ENCODE results near the gene SAMMSON.

SAMMSON gene

DNA sequence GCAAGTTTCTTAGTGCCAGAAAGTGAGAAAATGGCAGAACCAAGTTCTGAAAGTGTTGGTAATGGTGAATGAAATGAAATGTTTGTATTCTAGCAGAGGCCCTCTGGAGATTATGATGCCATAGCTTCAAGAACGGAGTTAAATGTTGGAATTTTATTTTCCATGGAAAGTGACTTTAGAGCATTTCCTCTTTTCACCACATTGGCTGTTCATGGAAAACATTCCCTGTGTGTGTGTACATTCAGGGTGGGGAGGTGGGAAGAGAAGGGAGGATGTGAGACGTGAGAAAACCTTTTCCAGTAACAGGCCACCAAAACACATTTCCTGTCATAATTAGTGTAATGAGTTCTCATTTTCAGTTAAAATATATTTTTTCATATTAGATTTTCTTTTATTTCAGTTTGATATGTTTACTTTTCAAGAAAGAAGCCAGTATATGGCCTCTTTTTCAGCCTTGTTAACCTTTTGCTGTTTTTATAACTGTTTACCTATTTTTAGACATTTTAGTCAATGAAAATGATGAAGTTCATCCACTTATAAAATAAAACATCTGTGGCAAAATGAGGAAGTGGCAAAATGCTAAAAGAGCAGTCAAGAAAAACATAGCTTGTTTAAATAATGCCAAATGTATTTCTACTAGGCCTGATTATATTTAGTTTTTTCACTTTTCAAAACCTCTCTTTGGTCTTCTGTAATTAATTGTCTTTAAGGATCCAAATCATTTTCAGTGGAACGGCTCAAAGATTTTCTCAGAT, 21.6 kb downstream of the SAMMSON start:
- no peak for DNase-seq

DNA sequence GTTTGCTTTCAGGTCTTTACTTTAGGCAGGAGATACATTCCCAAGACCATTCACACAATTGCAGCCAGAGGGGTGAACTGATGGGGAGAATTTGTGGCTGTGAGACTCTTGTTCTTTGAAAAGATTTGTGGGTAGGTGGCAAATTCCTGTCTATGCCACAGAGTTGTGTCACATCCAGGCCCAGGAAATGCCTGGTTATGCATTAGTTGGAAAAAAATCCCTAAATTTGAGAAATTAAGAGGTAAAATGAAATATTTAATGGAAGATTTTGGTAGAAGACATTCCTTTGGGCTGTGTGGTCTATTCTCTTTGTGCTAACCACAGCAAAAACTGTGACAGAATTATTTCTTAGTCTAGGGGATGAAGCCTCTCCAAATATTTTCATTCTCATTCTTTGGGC, 28.8 kb downstream of the SAMMSON start:
- no peak for DNase-seq

DNA sequence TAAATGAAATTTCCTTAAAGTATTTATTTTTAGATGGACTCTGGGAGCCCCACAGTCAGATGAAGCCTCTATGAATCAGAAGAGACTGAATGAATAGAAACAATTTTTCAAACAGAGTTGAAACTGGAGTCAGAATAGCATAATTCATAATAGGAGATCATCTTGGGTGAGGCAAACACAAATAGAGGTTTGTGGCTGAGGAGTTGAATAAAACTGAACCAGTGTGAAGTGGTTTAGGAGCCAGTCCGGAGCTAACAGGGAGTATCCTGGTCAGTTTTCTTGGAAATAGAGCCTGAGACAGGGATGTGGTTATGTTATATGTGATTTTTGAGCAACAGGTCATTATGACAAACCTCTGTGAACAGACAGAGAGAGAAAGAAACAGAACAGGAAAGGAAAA, 39.2 kb downstream of the SAMMSON start:
- DNase-seq: no peak

DNA sequence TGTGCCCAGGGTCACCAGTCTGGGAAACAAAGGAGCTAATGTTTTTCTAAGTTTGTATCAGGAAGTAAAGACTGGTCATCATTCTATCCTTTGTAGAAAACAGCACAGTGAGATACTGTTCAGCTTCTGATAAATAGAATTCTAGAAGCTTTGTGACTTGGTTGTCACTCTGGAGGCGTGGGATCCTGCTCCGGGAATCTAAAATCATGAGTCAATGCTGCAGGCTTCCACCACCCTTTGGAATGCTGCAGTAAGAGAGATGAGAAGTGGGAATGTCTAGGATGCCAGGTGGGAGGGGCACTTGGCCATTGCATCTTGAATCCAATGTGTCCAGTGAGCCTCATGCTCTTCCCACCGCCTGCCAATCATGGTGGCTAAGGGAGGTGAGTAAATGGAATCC, 40.9 kb downstream of the SAMMSON start:
- no peak for DNase-seq

DNA sequence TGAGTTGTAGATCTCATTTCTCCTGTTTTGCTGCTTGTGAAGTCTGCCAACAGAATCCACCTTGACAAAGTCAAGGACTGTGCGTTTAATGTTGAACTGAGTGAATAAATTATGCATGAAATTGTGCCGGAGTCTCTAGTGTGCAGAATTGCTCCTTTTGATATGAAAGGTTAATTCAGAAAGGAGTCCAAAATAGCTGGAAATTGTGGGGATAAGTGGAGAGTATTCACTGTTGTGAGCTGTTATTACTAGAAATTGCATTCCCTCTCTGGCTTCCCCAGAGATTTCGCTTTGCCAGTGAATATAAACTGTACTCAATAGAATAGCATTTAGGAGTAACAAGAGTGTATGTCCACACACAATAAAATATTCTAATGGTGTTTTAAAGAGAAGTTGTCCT, 43.1 kb downstream of the SAMMSON start:
- no peak for DNase-seq

DNA sequence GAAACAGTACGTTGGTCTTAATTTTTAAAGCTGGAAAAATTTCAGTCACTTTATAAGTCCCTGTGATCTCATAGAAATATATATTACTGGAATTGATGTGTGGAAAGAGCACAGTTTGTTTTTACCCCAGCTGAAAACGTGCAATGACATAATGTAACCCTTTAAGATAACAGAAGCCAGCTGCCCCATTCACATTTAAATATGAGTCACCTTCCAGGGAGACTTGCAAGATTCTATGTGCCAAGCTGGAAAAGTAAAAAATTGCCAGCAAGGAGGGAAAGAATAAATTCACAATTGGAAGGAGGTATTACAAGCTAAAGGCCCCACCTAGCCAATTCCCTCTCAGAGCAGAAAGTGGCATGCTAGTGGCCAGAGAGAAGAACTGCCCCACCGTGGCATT, 50.2 kb downstream of the SAMMSON start:
- no peak for DNase-seq

DNA sequence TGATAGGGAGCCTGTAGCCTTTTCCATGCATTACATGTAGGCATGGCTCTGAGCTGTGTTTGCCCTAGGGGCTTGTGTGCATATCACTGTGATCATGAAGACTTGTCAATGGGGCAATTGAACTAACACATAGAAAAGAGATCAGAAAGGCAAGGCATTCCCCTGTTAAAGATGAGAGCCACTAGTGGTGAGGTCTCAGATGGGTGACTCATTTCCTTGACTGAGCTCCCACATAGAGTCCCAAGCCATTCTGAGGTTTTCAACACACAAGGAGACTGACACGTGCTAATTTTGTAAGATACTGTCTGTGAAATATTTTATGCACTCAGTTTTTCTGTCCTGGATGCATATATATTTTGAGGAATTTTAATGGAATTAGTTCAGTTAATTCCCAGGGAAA, 53.8 kb downstream of the SAMMSON start:
- no peak for DNase-seq

DNA sequence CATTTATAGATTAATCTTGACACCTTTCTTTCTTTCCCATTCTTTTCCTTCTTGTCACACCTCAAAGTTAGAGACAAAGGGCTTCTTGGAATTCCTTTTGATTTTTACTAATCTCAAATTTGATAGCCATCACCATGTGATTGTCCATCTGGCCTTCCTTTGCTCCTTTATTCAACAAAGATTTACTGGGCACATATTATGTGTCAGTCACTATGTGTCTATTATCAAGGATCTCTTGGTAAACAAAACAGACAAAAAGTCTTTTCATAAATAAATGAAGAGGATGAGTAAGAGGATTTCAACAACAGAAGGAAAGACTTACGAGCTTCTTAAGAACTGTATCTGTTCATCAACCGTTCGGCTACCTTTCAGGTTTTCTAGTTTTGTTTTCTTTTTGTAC, 56.5 kb downstream of the SAMMSON start:
- no peak for DNase-seq

DNA sequence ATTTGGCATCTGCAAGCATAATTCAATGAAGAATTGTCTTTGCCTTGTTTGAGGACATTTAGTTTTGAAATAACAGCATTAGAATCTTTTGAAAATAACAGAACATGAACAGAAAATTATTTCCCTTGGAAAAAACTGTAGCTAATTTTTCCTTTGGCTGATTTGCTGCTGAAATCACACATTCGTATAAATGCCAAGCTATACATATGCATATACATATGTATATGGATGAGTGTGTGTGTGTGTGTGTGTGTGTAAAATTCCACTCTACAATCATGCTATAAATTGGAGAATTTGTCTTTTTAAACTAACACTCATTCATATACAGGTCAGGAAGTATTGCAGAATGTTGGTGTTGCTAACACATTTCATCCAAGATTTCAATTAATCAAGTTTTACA, 57.9 kb downstream of the SAMMSON start:
- no peak for DNase-seq

DNA sequence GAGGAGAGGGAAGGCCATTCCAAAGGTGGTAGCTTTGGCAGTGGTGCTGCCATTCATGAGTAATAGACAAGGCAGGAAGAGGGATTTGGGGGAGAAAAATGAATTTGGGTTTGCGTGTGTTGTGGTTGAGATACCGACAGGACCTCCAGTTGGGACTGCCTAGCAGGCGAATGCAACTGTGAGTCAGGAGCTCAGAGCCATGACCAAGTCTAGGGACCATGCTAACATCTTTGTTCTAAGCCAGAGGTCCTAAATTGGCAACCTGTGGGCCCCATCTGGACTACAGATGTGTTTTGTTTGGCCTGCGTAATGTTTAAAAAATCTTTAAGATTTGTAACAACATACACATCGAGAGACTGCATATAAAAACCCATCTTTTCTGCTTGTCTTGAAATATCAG, 61.6 kb downstream of the SAMMSON start:
- no peak for DNase-seq

DNA sequence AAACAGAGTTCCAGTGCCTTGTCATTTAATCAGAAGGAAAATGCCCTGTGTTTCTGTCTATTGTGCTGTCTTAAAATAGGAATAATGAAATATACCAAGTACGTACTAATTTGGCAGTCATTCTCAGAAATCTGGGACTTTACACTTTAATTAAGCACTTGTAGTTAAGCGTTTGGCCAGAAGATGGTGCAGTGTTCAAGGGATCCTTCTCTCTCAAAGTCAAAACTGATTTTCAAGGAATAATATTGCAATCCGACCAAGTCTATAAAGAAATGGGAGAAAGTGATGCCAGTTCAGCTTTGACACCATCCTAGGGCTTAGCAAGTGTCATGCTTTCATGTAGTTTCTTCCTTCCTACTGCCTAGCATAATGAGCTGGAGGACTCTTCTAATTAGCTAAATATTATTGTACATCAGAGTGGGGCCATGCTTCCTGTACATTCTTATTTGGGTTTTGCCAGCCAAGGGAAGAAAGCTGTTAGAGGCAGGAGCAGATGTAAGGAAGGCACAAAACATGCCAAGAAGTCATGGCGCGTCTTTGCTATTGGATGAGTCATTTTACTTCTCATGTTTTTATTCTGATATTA, 64.8 kb downstream of the SAMMSON start:
- DNase-seq: no peak

DNA sequence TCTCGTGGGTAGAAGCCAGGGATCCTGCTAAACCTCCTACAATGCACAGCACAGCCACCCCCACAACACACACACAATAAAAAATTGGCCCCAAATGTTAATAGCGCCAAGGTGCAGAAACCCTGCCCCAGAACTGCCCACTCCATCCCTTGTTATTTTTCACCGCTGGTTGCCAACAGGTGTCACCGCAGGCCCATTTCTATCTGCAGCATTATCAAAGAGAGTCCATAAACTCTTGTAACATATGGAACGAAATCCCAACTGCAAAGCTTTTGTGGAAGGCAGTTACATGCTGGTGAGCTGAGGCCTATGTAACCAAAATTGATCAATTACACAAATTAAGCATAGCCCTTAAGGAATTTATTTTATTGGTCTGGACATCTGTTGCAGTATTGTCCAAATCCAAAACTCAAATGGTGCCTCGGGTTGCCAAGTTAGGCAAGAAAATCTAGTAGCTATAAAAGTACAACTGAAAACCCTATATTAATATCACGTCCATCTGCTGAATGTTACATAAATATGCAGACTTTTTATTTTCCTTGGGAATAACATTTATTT, 66.2 kb downstream of the SAMMSON start:
- no peak for DNase-seq

DNA sequence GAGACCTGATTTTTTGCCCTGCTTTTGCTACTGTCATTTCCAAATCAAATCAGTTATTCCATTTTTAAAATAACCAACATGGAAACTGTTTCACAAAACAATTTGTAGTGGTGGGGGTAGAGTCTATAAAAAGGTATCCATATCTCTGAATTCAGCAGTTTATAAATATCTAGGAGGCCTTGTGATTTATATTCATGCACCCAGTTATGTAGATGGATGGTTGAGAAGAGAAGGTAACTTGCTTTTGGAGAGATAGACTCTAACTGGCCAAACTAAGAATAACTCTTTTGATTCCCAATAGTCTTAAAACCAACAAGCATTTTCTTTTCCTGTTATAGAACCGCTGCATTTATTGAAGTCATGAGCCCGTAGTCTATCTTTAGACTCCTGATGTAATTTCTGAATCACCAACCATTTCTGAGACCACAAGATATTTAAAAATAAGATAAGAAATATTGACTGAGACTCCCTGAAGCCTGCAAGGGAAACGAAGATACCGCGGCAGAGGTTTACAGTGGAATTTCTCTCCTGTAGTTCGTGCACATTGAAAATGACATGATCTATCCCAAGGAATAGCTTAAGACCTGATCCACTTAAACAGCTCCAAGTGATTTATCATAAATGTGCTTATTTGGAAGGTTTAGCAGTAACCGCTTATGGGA, 68.5 kb downstream of the SAMMSON start:
- no peak for DNase-seq

DNA sequence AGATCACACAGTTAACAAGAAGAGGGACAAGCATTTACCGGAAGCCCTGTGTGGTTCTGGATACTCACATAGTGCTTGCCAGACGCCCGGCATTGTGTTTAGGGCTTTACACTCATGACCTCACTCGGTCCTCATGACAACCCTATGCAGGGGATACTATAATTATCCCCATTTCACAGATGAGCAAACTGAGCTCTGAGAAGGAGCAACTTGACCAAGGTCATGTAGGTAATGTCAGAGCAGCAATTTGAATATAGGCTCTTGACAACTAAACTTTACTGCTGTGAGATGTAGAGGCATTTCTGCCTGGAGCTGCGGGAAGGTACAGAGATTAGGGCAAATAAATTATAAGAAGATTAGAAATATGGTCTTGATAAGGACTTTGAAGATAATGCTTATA, 70.0 kb downstream of the SAMMSON start:
- no peak for DNase-seq

DNA sequence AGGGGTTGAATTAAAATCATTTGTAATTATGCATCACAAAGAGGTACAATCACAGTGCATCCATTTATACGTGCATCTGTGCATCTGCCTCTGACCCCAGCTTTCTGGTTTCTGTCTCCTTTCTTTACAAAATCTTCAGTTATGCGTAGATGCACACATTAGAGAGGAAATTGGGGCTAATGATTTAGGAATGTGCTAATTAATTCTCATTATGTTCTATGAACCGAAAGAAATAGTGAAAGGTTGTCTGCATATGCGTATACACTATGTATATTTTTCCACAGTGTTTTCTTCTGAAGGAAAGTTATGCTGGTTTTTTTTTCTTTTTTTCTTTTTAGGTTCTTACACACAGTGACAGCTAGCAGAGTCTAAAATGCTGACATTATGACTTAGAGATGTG, 71.6 kb downstream of the SAMMSON start:
- no peak for DNase-seq

DNA sequence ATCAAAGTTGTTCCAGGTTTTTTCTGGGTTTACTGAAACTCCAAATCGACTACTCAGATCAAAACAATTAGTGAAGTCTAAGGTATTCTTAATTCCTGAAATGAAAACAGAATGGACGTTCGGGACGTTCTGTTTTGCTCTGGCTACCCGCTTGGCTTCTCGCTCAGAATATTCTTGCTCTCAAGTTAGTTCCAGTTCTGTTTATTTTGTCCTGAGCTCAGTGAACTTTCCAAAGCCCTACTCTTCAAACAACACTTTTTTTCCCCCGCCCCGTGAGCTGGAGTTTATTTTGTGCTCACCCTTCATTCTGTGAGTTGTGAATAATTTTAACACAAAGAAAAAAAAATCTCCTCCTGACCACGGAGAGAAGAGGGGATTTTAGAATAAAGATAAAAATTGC, 72.6 kb downstream of the SAMMSON start:
- DNase-seq: no peak

DNA sequence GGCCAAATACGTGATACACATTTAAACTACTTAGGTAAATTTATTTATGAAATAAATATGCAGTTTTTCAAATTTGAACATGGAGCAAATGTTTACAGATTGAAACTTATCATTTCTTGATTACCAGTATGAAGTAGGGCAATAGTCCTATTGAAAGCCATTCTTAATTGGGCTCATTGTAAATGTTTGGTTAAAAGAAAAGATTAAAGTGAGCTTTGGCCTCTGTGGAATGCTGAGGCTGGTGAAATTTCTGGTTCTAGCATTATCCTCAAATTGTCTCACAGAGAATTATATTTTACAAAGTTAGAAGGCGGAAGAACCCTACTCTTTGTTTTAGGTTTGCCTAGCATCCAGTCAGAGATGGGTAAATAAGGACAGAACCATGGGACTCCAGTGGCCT, 73.2 kb downstream of the SAMMSON start:
- no peak for DNase-seq

DNA sequence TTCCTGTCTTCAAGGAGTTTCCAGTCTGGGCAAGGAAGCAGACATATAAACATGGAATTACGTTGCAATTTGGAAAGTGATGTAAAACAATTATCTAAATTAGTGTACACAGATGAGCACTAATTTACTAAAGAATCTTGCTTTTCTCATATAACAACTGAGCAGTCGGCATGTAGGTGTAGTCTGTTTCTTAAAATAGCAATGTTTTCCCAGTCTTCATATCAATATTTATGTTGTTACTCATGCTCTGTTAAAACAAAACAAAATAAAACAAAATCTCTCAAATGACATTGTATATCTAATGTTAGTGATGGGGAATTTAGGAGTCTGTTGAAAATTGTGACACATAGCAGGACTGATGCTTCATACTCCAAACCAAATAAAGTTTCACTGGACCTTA, 75.6 kb downstream of the SAMMSON start:
- no peak for DNase-seq

DNA sequence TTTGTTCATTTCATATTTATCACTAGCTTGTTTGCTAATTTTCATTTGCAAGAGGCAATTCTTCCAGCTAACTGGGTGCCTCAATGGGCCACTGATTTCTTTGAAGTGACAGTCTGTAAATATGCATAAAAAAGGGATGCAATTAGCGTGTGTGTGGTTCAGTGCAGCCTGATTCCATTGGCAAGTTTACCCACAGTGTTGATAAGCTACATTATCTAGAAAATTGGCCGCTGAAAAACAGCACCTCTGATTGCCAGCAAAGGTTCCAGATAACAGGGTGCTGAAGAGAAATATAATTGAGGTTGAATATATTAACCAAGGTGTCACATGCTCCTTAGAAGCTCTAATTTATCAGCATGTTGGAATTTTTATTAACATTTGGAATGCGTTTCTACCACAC, 76.9 kb downstream of the SAMMSON start:
- no peak for DNase-seq

DNA sequence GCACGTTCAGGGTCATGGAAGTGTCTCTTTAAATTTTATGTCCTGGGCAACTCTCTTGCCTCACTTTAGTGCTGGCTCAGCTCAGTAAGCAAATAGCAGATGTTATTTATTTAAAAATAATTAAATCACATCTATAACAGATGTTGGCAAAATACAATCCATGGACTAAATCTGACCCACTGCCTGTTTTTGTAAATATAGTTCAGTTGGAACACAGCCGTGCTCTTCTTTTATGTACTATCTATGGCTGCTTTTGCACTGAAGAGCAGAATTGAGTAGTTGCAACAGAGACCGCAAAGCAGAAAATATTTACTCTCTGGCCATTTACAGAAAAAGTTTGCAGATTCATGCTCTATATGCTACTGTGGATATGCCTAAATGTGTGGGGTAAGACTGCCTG, 79.2 kb downstream of the SAMMSON start:
- no peak for DNase-seq

DNA sequence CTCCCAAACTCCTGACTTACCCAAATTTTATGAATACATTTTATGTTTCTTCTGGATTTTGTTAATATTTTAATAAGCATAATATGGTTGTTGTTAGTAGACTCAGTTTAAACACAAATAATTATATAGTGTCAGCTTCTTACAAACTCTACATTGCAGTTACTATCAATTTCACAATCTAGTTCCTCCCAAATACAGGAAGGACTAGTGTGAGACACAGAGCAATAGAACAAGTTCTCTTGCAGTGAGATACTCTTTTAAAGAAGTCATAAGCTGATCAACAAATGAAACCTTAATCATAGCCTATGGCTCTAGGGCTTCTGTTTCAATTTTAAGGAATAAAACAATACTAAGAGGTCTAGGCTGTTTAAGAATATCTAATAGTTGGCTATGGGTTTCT, 86.1 kb downstream of the SAMMSON start:
- no peak for DNase-seq

DNA sequence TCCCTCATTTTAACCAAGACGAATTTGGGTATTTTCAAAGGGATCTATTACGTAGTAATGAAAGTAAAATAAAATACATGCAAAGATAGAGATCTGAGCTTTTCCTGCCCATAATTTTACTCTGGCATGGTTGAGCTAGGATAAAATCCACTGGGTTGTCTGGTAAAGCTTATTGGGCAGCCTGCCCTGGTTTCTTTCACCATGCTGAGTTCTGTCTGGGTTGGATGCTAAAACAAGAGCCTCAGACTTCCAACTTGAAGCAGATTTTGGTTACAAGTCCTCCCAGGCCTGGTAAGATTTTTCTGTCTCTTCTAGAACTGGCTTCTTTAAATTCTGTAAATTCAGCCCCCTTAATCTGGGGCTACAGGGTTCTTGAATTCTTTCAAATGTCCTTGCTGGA, 86.8 kb downstream of the SAMMSON start:
- no peak for DNase-seq

DNA sequence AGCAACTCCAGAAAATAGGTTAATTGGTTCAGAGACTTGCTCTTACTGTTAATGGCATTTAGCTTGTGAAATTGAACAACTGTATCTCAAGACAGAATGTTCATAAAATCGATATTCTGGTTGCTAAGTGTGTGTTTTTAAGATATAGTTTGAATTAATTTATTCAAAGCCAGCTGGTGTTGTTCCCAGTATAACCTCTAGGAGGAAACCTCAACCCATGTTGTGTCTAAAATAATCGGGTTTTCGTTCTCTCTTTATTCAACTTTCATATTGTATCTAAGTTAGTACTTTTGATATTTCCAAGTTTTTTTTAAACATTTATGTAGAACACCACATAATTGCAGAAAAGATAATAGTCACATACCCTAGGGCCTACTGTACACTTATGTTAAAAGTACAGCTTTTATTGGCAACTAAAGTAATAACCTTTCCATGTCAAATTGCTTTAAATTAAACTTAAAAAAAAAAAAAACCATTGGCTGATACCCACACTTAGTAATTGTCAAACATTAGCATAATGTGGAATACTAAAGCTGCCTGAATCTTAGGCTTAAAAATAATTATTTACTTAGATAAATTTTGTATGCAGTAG, 90.9 kb downstream of the SAMMSON start:
- no peak for DNase-seq

DNA sequence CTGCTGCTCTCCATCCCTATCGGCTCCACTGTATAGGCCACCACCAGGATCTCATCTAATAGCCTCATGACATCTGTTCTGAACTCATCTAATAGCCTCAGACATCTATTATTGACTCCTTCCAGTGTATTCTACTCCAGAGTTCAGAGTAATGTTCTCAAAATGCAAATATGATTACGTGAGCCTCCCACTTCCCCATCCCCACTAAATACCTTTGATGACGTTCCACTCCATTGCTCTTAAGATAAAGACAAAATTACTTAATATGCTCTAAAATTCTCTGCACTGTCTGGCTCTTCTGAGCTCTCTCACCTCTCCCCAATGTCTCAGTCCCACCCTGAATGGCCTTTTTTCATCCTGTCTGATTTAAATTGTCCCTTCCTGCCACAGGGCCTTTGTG, 94.7 kb downstream of the SAMMSON start:
- DNase-seq: no peak
